Astrocyte (in vitro differentiated cells and primary cell): ENCODE results near the gene KRTAP4-7.
"Not testable (repeated sequence)": the region's sequence is repeated elsewhere in the genome, so short reads cannot be mapped to it uniquely, and the experiment has no call there.

Experiments
- EZH2 ChIP-seq: IDR thresholded peaks from 2 replicates; pipeline ENCODE4 v1.6.1; 2012; ENCODE audit warnings: mild to moderate bottlenecking, low read length, inconsistent platforms; ENCODE audit not compliant: insufficient read depth
- TF ChIP-seq, protein P1 (sequence below): IDR thresholded peaks from 2 replicates; pipeline ENCODE4 v1.5.1; 2011; ENCODE audit warnings: low read depth, mild to moderate bottlenecking, inconsistent platforms, low read length, moderate library complexity; ENCODE audit not compliant: insufficient read depth

DNA sequence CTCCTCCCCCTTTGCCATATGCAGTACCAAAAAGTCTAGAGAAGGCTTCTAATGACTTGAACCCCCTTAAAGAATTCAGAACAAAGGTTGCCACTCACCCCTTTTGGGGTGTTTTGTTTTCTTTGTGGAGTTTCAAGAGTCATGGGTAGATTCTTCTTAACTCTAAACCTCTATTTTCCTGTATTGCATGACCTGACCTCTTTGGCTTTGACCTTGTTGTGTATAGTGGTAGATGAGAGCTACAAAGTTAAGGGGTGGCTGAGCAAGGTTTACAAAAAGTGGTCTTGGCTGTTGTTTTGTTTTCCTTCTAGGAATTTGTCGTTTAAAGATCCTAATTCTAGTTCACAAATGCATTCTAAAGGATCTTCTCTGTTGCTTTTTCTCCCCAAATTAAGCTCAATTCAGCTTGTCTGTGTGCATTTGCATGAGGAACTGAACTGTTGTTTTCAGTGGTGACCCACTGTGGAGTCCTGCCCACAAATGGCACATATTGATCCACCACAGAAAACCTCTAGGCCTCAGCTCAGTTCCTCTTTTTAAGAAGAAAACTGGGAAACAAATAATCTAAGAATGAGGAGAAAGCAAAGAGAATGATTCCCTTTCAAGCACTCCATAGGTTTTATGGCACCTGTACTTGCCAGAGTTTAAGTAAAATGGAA lies 24.9 kb downstream of the KRTAP4-7 start:
- TF ChIP-seq, protein P1, sequence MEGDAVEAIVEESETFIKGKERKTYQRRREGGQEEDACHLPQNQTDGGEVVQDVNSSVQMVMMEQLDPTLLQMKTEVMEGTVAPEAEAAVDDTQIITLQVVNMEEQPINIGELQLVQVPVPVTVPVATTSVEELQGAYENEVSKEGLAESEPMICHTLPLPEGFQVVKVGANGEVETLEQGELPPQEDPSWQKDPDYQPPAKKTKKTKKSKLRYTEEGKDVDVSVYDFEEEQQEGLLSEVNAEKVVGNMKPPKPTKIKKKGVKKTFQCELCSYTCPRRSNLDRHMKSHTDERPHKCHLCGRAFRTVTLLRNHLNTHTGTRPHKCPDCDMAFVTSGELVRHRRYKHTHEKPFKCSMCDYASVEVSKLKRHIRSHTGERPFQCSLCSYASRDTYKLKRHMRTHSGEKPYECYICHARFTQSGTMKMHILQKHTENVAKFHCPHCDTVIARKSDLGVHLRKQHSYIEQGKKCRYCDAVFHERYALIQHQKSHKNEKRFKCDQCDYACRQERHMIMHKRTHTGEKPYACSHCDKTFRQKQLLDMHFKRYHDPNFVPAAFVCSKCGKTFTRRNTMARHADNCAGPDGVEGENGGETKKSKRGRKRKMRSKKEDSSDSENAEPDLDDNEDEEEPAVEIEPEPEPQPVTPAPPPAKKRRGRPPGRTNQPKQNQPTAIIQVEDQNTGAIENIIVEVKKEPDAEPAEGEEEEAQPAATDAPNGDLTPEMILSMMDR = not testable (repeated sequence)
- not testable (repeated sequence) for TF ChIP-seq EZH2
